Measurements from ENCODE around the gene MXD4. TPM values are rescaled to one million over a fixed set of nuclear protein-coding genes. Genes with fewer than 3 reads are reported as not detected.

MXD4 gene
- total and polyA plus RNA-seq, 9 of the 15 experiments (the other 6 are each of a cell fraction or from before 2014, with no cell fraction given) = 0.06 to 13.5 (median 5.9) TPM

DNA sequence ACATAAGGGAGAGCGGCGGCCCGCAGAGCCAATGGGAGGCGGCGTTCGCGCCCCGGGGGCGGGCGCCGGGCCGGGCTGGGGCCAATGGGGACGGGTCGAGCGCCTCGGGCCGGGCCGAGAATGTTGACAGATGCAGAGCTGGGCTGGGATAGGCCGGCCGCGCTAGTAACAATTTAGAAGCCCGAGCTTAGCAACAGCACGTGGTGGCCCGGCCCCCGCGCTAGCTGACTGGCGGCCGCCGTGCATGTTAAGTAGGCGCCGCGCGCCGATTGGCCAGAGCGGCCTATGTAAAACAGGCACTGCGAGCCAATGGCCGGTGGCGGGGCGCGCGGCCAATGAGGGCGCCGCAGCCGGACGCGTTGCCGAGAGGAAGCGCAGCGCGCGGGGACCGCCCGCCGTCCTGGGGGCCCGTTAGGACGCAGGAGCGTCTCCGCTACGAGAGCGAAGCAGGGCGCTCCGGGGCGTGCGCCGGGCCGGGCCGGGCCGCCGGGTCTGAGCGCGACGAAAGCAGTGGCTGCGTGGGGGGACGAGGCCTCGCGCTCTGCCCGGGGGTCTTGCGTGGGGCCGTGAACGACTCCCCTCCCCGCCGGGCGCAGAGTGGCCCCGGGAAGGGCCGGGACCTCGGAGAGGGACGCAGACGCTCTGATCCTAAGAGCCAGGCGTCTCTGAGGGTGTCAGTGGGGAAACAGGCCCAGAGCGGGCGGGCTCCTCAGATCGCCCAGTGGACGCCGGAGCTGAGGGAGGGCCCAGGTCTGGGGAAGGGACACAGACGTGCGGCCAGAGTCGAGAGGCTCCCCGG, 435 bp upstream of the MXD4 start (continued):
- no peak for TF ChIP-seq HNRNPK (IDR thresholded peaks at IDR 0.05; ENCODE audit: low read depth, low read length, poor library complexity, severe bottlenecking)
- no peak for TF ChIP-seq PCBP2 (IDR thresholded peaks at IDR 0.05; ENCODE audit: low read depth, low read length, poor library complexity, severe bottlenecking)
- TF ChIP-seq SUPT5H (IDR thresholded peaks at IDR 0.05) = peak; percentile 80
- no peak for TF ChIP-seq ZNF316 (IDR thresholded peaks at IDR 0.05)
- TF ChIP-seq CREM (IDR thresholded peaks at IDR 0.05; ENCODE audit: low read depth) = peak; percentile 59
- TF ChIP-seq THRAP3 (IDR thresholded peaks at IDR 0.05; ENCODE audit: borderline replicate concordance) = no peak
- no peak for TF ChIP-seq E2F5 (CRISPR knock-in tag; IDR thresholded peaks at IDR 0.05)
- no peak for TF ChIP-seq CSDE1 (IDR thresholded peaks at IDR 0.05)
- TF ChIP-seq ZNF217 (CRISPR knock-in tag; IDR thresholded peaks at IDR 0.05) = no peak
- no peak for TF ChIP-seq NR0B1 (IDR thresholded peaks at IDR 0.05; ENCODE audit: partially characterized antibody)
- TF ChIP-seq MLX (CRISPR knock-in tag; conservative IDR thresholded peaks at IDR 0.05) = no peak
- TF ChIP-seq, protein P1, sequence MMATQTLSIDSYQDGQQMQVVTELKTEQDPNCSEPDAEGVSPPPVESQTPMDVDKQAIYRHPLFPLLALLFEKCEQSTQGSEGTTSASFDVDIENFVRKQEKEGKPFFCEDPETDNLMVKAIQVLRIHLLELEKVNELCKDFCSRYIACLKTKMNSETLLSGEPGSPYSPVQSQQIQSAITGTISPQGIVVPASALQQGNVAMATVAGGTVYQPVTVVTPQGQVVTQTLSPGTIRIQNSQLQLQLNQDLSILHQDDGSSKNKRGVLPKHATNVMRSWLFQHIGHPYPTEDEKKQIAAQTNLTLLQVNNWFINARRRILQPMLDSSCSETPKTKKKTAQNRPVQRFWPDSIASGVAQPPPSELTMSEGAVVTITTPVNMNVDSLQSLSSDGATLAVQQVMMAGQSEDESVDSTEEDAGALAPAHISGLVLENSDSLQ (IDR thresholded peaks at IDR 0.05) = peak; percentile 99
- no peak for TF ChIP-seq SAFB2 (IDR thresholded peaks at IDR 0.05; ENCODE audit: borderline replicate concordance, low read depth, low read length, severe bottlenecking)
- TF ChIP-seq MED1 (CRISPR knock-in tag; IDR thresholded peaks at IDR 0.05; ENCODE audit: borderline replicate concordance) = no peak
- TF ChIP-seq KDM5B (IDR thresholded peaks at IDR 0.05; ENCODE audit: insufficient replicate concordance, low read depth, low read length) = peak; percentile 88
- no peak for TF ChIP-seq ZKSCAN3 (CRISPR knock-in tag; IDR thresholded peaks at IDR 0.05)
- no peak for TF ChIP-seq XRCC3 (IDR thresholded peaks at IDR 0.05)
- TF ChIP-seq PATZ1 (CRISPR knock-in tag; IDR thresholded peaks at IDR 0.05; ENCODE audit: borderline replicate concordance) = no peak
- no peak for TF ChIP-seq ZNF668 (CRISPR knock-in tag; IDR thresholded peaks at IDR 0.05)
- no peak for TF ChIP-seq ZNF134 (CRISPR knock-in tag; conservative IDR thresholded peaks at IDR 0.05)
- peak; percentile 46 for TF ChIP-seq NFIC (IDR thresholded peaks at IDR 0.05)
- no peak for TF ChIP-seq MTA2 (IDR thresholded peaks at IDR 0.05; ENCODE audit: low read depth)

Data from K562 (cell line).